Measurements from ENCODE around the gene SFN. TPM values are rescaled to one million over a fixed set of nuclear protein-coding genes. Genes with fewer than 3 reads are reported as not detected.

The SFN gene
- total and polyA plus RNA-seq, 10 donors, result 0.27 to 0.80 (median 0.61) TPM; not detected in 3

GRCh38 chr1:26828411-26828991, 34.4 kb upstream of the SFN start:
- H3K27me3 ChIP-seq (replicated peaks in 1 of 7), result no peaks in the 10 kb centered on the region
- H3K4me3 ChIP-seq, result peak overlapping the region in 5 of 8 donors; percentile 56 to 87 (median 65)
- intact Hi-C loops (cut with DNase I; ENCODE audit: low total_unique reads), result no loop called here
- peaks cover 32 to 84% (median 74%) of the 10 kb centered on the region in 6 donors for H3K4me1 ChIP-seq
- peaks cover 0 to 32% (median 13%) of the 10 kb centered on the region in 6 donors for H3K36me3 ChIP-seq
- no peaks in the 10 kb centered on the region for H3K9me3 ChIP-seq
- TF ChIP-seq, protein P1, sequence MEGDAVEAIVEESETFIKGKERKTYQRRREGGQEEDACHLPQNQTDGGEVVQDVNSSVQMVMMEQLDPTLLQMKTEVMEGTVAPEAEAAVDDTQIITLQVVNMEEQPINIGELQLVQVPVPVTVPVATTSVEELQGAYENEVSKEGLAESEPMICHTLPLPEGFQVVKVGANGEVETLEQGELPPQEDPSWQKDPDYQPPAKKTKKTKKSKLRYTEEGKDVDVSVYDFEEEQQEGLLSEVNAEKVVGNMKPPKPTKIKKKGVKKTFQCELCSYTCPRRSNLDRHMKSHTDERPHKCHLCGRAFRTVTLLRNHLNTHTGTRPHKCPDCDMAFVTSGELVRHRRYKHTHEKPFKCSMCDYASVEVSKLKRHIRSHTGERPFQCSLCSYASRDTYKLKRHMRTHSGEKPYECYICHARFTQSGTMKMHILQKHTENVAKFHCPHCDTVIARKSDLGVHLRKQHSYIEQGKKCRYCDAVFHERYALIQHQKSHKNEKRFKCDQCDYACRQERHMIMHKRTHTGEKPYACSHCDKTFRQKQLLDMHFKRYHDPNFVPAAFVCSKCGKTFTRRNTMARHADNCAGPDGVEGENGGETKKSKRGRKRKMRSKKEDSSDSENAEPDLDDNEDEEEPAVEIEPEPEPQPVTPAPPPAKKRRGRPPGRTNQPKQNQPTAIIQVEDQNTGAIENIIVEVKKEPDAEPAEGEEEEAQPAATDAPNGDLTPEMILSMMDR (IDR thresholded peaks at IDR 0.05 in 8 of 11, conservative IDR thresholded peaks at IDR 0.05 in 3 of 11), result no peak
- peak in 2 of 3 donors; percentile 31 to 39 for TF ChIP-seq POLR2AphosphoS5 (IDR thresholded peaks at IDR 0.05)
- peak; percentile 86 for DNase-seq
- peak overlapping the region; percentile 38 to 94 (median 86) for H3K27ac ChIP-seq
- WGBS, 5 donors, result 20 to 43% (median 33%) methylated on average over 4 of the region's 4 CpGs

- peak overlapping the region in 4 of 8 donors; percentile 64 to 87 (median 68) for H3K4me3 ChIP-seq
- H3K36me3 ChIP-seq, result peaks cover 0 to 40% (median 17%) of the 10 kb centered on the region in 6 donors
- 83 to 91% (median 85%) methylated on average over 6 of the region's 6 CpGs for WGBS, 5 donors
- intact Hi-C loops (cut with DNase I; ENCODE audit: low total_unique reads), result no loop called here
- no peaks in the 10 kb centered on the region for H3K27me3 ChIP-seq (replicated peaks in 1 of 7)
- peaks cover 36 to 93% (median 83%) of the 10 kb centered on the region in 6 donors for H3K4me1 ChIP-seq
- no peak for TF ChIP-seq POLR2AphosphoS5 (IDR thresholded peaks at IDR 0.05)
- TF ChIP-seq, protein P1 (IDR thresholded peaks at IDR 0.05 in 8 of 11, conservative IDR thresholded peaks at IDR 0.05 in 3 of 11), result no peak
- TF ChIP-seq POLR2A (IDR thresholded peaks at IDR 0.05), result no peak
- H3K27ac ChIP-seq, result peak overlapping the region in 7 of 8 donors; percentile 78 to 94 (median 88)
- peak; percentile 47 for DNase-seq
- no peaks in the 10 kb centered on the region for H3K9me3 ChIP-seq
Observed at GRCh38 chr1:26829184-26829911, 33.6 kb upstream of the SFN start.

- intact Hi-C loops (cut with DNase I; ENCODE audit: low total_unique reads), result no loop called here
- H3K9me3 ChIP-seq, result no peaks in the 10 kb centered on the region
- peak overlapping the region in 1 of 8 donors; percentile 60 for H3K4me3 ChIP-seq
- TF ChIP-seq, protein P1 (IDR thresholded peaks at IDR 0.05 in 8 of 11, conservative IDR thresholded peaks at IDR 0.05 in 3 of 11), result no peak
- no peak for TF ChIP-seq POLR2AphosphoS5 (IDR thresholded peaks at IDR 0.05)
- no peaks in the 10 kb centered on the region for H3K27me3 ChIP-seq (replicated peaks in 1 of 7)
- WGBS, 5 donors, result 93 to 98% (median 95%) methylated on average over 3 of the region's 3 CpGs
- DNase-seq, result peak; percentile 1
- H3K36me3 ChIP-seq, result peaks cover 0 to 57% (median 34%) of the 10 kb centered on the region in 6 donors
- peaks cover 31 to 95% (median 78%) of the 10 kb centered on the region in 6 donors for H3K4me1 ChIP-seq
- H3K27ac ChIP-seq, result peak overlapping the region in 7 of 8 donors; percentile 86 to 94 (median 92)
Observed at GRCh38 chr1:26831059-26831458, 31.9 kb upstream of the SFN start.
